H1 (cell line): ENCODE data around the gene TFAP2A. TPM values are rescaled to one million over a fixed set of nuclear protein-coding genes. Genes with fewer than 3 reads are reported as not detected.

Source experiments
- CEBPB ChIP-seq: IDR thresholded peaks from 2 replicates; pipeline ENCODE4 v1.6.1; 2012; ENCODE audit warnings: low read depth, low read length
- EP300 ChIP-seq, 2 experiments: IDR thresholded peaks; 1 replicate in 1 of 2; 2 replicates in 1 of 2; pipeline ENCODE4 v1.6.1; 2011 to 2012; ENCODE audit warnings: low read depth in 2 of 2, low read length in 2 of 2, mild to moderate bottlenecking in 2 of 2, borderline replicate concordance in 1 of 2, inconsistent platforms in 1 of 2, moderate library complexity in 1 of 2
- HDAC2 ChIP-seq, 2 experiments: fragments of 300-600 bp in 1 of 2; sonication (generic) in 1 of 2; IDR thresholded peaks; 2 replicates each; pipeline ENCODE4 v1.6.1; 2011 to 2012; ENCODE audit warnings: low read depth in 2 of 2, low read length in 2 of 2, mild to moderate bottlenecking in 2 of 2, moderate library complexity in 2 of 2, borderline replicate concordance in 1 of 2, inconsistent platforms in 1 of 2
- NANOG ChIP-seq: IDR thresholded peaks from 2 replicates; pipeline ENCODE4 v1.6.1; 2011; ENCODE audit warnings: low read length, low read depth, mild to moderate bottlenecking, inconsistent platforms; ENCODE audit not compliant: insufficient read depth, poor library complexity, severe bottlenecking
- NRF1 ChIP-seq: IDR thresholded peaks from 2 replicates; pipeline ENCODE4 v1.6.1; 2011; ENCODE audit warnings: mild to moderate bottlenecking, low read depth, low read length, improper control_type of control experiment
- POU5F1 ChIP-seq: IDR thresholded peaks from 2 replicates; pipeline ENCODE4 v1.6.1; 2011; ENCODE audit warnings: low read depth, mild to moderate bottlenecking, low read length, moderate library complexity
- SP4 ChIP-seq: IDR thresholded peaks from 2 replicates; pipeline ENCODE4 v1.6.1; 2012; ENCODE audit warnings: low read length, inconsistent platforms
- TBP ChIP-seq: IDR thresholded peaks from 2 replicates; pipeline ENCODE4 v1.6.1; 2011; ENCODE audit warnings: low read depth, low read length, improper control_type of control experiment
- TEAD4 ChIP-seq: IDR thresholded peaks from 2 replicates; pipeline ENCODE4 v1.6.1; 2012; ENCODE audit warnings: low read depth, low read length, inconsistent platforms, mixed read lengths
- polyA plus RNA-seq, 7 experiments: library from polyadenylated mRNA; depleted of rRNA in 3 of 7; stranded (reverse) in 5 of 7; unstranded in 2 of 7; fragments of >200 nt in 5 of 7; fragments of 200-250 nt in 2 of 7; gene quantifications; 1 replicate in 5 of 7; 2 replicates in 1 of 7; 4 replicates in 1 of 7; pipeline versions ENCODE4 v1.2.1 to v1.2.3, GENCODE V29; 2011 to 2013; ENCODE audit warnings: missing spikeins in 2 of 7, mixed read lengths in 2 of 7
- total RNA-seq: library from RNA; stranded (reverse); fragmentation: NEBNext Ultra II Directional; extraction: Animal tissue kit (Norgen Biotek cat#: 25700); gene quantifications from 2 replicates; pipeline ENCODE4 v1.2.1, GENCODE V29; 2021
- TF ChIP-seq, protein P1 (sequence below): fragments of 300-600 bp; sonication (generic); IDR thresholded peaks from 2 replicates; pipeline ENCODE4 v1.7.1; 2012; ENCODE audit warnings: low read length, moderate library complexity, mild to moderate bottlenecking, inconsistent platforms; ENCODE audit not compliant: insufficient replicate concordance
- TF ChIP-seq, protein P2 (sequence below): IDR thresholded peaks from 2 replicates; pipeline ENCODE4 v1.6.1; 2011; ENCODE audit warnings: low read depth, mild to moderate bottlenecking, low read length; ENCODE audit not compliant: insufficient read depth

Gene TFAP2A
- total and polyA plus RNA-seq, 2 of the 8 experiments (the other 6 are each of a cell fraction or from before 2014, with no cell fraction given), result 0.23 TPM; not detected in 1

DNA sequence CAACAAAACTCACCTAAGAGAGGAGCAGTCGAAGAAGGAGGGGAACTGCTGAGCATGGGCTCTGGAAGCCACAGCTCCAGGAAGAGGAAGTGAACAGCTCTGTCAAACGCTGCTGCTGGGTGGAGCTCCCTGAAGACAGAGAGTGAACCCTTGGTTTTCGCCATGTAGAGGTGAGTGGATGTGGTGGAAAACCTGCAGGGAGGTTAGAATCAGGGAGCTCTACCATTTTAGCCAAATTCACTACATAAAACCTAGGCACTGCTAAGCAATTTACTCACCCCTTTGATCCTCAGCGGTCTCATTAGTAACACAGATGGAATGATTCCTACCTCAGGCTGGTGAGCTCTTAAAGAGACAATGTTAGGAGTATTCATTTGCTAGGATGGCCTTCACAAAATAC is 19.4 kb upstream of the TFAP2A start (continued):
- TF ChIP-seq, protein P1, sequence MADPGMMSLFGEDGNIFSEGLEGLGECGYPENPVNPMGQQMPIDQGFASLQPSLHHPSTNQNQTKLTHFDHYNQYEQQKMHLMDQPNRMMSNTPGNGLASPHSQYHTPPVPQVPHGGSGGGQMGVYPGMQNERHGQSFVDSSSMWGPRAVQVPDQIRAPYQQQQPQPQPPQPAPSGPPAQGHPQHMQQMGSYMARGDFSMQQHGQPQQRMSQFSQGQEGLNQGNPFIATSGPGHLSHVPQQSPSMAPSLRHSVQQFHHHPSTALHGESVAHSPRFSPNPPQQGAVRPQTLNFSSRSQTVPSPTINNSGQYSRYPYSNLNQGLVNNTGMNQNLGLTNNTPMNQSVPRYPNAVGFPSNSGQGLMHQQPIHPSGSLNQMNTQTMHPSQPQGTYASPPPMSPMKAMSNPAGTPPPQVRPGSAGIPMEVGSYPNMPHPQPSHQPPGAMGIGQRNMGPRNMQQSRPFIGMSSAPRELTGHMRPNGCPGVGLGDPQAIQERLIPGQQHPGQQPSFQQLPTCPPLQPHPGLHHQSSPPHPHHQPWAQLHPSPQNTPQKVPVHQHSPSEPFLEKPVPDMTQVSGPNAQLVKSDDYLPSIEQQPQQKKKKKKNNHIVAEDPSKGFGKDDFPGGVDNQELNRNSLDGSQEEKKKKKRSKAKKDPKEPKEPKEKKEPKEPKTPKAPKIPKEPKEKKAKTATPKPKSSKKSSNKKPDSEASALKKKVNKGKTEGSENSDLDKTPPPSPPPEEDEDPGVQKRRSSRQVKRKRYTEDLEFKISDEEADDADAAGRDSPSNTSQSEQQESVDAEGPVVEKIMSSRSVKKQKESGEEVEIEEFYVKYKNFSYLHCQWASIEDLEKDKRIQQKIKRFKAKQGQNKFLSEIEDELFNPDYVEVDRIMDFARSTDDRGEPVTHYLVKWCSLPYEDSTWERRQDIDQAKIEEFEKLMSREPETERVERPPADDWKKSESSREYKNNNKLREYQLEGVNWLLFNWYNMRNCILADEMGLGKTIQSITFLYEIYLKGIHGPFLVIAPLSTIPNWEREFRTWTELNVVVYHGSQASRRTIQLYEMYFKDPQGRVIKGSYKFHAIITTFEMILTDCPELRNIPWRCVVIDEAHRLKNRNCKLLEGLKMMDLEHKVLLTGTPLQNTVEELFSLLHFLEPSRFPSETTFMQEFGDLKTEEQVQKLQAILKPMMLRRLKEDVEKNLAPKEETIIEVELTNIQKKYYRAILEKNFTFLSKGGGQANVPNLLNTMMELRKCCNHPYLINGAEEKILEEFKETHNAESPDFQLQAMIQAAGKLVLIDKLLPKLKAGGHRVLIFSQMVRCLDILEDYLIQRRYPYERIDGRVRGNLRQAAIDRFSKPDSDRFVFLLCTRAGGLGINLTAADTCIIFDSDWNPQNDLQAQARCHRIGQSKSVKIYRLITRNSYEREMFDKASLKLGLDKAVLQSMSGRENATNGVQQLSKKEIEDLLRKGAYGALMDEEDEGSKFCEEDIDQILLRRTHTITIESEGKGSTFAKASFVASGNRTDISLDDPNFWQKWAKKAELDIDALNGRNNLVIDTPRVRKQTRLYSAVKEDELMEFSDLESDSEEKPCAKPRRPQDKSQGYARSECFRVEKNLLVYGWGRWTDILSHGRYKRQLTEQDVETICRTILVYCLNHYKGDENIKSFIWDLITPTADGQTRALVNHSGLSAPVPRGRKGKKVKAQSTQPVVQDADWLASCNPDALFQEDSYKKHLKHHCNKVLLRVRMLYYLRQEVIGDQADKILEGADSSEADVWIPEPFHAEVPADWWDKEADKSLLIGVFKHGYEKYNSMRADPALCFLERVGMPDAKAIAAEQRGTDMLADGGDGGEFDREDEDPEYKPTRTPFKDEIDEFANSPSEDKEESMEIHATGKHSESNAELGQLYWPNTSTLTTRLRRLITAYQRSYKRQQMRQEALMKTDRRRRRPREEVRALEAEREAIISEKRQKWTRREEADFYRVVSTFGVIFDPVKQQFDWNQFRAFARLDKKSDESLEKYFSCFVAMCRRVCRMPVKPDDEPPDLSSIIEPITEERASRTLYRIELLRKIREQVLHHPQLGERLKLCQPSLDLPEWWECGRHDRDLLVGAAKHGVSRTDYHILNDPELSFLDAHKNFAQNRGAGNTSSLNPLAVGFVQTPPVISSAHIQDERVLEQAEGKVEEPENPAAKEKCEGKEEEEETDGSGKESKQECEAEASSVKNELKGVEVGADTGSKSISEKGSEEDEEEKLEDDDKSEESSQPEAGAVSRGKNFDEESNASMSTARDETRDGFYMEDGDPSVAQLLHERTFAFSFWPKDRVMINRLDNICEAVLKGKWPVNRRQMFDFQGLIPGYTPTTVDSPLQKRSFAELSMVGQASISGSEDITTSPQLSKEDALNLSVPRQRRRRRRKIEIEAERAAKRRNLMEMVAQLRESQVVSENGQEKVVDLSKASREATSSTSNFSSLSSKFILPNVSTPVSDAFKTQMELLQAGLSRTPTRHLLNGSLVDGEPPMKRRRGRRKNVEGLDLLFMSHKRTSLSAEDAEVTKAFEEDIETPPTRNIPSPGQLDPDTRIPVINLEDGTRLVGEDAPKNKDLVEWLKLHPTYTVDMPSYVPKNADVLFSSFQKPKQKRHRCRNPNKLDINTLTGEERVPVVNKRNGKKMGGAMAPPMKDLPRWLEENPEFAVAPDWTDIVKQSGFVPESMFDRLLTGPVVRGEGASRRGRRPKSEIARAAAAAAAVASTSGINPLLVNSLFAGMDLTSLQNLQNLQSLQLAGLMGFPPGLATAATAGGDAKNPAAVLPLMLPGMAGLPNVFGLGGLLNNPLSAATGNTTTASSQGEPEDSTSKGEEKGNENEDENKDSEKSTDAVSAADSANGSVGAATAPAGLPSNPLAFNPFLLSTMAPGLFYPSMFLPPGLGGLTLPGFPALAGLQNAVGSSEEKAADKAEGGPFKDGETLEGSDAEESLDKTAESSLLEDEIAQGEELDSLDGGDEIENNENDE, result no peak
- TF ChIP-seq TBP (no peak), EP300 (IDR thresholded peaks at IDR 0.05; ENCODE audit: borderline replicate concordance in 1 of 2, low read depth in 2 of 2, low read length in 2 of 2) (no peak), POU5F1 (no peak), TEAD4 (no peak), CEBPB (no peak), NRF1 (no peak), HDAC2 (IDR thresholded peaks at IDR 0.05; ENCODE audit: borderline replicate concordance in 1 of 2, low read depth in 2 of 2, low read length in 2 of 2) (no peak), NANOG (no peak), SP4 (no peak)
- TF ChIP-seq, protein P2, sequence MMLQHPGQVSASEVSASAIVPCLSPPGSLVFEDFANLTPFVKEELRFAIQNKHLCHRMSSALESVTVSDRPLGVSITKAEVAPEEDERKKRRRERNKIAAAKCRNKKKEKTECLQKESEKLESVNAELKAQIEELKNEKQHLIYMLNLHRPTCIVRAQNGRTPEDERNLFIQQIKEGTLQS, result no peak
